ENCODE data around the gene FAT1.
A peak's percentile ranks its signal among the peaks of the same experiment; 100 is the strongest.

Gene FAT1

GRCh38 chr4:186722796-186723291 is 812 bp downstream of the FAT1 start:
- FAIRE-seq = no peak

DNA sequence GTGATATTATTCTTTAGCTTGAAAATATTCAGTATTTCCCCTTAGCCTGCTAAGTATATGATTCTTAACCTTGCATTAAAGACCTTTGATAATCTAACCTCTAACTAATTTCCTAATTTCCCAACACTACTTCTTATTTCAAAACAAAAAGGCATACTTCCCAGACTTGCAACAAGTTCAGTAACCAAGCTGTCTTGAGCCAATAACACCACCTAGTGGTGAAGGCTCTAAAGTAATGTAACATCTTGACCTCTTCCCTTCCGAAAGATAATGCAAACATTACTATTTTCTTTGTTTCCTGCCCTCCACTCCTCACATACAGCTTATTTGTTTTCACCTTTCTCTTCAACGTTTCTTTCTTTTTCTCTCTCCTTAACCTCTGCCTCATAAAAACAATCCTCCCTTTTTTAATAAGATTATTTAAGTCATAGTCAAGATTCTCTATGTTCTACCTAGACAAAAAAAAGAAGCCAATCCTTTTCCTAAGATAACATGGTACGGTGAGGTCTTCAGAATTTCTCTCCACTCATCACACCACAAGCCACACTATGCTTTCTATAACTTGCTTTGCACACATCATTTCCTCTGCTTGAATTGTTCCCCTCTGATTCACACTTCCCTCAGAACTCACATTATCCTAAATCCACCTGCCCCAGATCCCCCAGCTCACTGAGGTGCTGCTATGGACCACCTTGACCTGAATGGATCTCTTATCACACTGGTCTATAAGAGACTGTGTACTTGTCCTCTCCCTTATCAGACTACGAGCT is 3.5 kb downstream of the FAT1 start:
- FAIRE-seq = no peak

- no peak for FAIRE-seq
These were observed 6.1 kb downstream of the FAT1 start for GRCh38 chr4:186717556-186717955.

DNA sequence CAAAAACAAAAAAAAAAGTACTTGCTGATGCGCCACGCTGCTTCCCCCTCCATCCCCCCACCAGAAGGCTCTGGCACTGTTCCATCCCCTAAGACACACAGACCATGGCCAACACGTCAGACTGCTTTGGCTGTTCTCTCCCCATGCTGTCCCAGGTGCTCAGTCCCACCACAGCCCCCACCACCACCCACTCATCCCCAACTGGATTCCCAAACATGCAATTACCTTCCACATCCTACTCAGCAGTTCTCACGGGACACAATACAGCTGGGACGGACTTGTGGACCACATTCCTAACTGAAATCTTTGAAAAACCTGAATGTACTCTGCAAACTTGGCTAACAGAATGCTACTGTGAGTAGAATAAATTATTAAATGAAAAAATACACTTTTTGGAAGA is 8.6 kb downstream of the FAT1 start:
- no peak for FAIRE-seq

DNA sequence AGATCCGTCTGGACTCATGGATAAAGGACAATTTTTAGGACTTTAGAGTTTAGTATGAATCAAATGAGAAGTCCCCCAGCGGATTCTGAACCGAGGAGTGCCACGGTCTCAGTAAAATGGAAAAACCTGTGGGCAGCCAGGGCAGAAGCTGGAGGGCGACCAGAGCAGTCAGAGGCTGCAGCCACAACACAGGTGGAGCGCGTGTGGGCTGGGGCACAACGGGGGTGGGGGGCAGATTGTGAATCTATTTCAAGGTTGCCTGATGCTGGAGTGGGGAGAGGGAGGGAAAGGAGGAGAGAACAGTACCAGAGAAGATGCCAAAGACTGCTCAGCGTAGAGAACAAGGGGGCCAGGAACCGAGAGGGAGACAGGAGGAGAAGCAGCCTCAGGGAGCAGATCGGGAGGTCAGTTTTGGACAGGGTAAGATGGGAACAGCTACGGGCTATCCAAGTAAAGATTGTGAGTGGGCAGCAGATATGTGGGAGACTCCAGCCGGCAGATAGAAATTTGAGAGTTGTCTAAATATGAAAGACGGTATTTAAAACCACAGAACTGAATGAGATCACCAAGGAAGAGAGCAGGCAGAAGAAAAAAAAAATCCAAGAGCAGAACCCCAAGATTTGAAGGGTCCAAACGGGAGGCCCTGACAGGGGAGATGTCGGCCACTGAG is 9.5 kb downstream of the FAT1 start:
- no peak for FAIRE-seq

- FAIRE-seq = no peak
These were observed 11.0 kb downstream of the FAT1 start for GRCh38 chr4:186712690-186713089.

DNA sequence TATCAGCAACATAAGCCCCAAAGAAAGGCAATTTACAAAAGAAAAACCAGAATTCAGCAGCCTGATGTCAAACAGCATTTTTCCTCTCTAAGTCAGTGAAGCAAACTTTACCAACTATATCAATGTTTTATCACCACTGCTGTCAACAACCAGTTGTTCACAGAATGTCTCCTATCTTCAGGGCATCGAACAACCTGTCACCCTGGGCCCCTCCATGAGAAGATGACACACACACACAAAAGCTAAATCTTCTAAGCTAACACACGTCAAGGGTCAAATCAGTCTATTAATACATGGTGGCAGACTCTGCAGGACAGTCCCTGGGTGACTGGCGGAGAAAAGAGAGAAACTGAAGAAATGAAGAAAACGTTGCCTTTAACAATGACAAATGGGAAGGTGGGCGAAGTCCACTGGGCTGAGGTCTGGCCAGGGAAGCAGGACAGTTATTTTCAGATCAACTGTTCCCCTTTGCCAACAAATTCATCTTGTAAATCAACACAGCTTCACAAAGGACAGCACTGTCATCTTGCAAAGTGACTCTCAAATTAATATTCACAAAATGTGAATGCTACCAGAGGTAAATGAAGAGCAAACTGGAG is 13.0 kb downstream of the FAT1 start:
- FAIRE-seq = no peak

- no peak for FAIRE-seq
These were observed 14.1 kb downstream of the FAT1 start for GRCh38 chr4:186709517-186709916.

GRCh38 chr4:186708554-186708953 is 15.1 kb downstream of the FAT1 start:
- no peak for FAIRE-seq

DNA sequence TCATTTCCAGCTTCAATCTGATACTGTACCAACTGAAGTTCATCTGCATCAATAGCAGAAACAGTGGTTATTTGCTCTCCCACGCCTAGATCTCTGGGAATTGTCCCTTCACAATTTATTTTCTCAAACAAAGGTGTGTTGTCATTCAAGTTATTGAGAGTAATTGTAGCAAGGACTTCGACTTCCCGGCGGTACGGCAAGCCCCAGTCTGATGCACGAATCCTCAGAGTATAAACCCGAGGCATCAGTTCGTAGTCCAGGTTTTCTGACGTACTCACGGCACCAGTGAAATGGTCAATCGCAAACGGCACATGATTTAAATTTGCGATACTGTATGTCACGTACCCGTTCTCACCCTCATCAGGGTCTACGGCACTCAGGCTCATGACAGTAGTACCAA is 15.7 kb downstream of the FAT1 start:
- no peak for FAIRE-seq

DNA sequence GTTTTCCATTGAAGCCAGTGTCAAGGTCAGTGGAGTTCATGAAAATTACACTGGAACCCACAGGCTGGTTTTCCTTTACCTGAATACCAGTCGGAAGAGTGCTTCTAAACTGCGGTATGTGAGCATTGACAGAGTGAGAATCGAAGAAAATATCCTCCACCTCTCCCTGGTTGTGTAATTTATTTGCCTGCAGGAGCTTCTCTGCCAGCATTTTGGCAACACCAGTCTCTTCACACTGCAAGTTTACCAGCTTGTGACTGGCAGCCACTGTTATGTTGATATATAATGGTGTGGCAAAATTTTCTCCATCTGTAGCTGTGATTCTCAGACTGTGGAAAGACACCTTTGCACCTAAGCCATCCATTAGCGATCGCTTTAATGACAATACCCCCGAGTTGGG is 16.1 kb downstream of the FAT1 start:
- FAIRE-seq = no peak

- FAIRE-seq = peak; percentile 58
These were observed 19.6 kb downstream of the FAT1 start for GRCh38 chr4:186704057-186704456.

GRCh38 chr4:186703510-186703909 is 20.1 kb downstream of the FAT1 start:
- FAIRE-seq = no peak

DNA sequence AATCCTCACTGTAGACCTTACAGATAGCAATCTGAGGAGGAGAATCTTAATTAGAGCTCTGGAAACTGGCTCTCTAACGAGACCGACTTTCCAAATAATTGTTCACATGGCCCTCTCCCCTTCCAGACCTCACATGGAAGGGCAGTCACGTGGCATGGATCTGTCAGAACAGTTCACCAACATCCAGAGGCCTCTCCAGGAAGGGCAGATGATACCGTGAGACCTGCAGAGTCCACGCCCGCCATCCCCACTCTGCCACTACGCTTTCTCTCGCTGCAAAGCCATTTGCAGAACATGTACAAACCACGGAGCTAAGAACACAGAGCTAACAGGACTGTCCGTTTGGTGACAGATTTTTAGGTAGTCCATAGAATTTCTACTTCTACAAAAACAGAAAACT is 20.7 kb downstream of the FAT1 start:
- no peak for FAIRE-seq

GRCh38 chr4:186702297-186702696 is 21.4 kb downstream of the FAT1 start:
- FAIRE-seq = no peak

DNA sequence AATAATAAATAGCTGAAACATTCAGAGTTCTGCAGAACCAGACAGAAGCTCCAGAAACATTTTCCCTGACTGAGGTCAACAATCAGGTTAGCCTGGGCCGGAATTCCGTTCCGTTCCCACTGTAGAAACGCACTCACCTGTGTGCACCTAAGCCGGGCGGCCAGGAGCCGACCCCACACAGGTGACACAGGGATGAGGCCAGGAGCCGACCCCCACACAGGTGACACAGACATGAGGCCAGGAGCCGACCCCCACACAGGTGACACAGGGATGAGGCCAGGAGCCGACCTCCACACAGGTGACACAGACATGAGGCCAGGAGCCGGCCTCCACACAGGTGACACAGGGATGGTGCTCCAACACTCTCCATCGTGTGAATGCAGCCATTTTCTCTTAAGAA is 21.9 kb downstream of the FAT1 start:
- FAIRE-seq = no peak

DNA sequence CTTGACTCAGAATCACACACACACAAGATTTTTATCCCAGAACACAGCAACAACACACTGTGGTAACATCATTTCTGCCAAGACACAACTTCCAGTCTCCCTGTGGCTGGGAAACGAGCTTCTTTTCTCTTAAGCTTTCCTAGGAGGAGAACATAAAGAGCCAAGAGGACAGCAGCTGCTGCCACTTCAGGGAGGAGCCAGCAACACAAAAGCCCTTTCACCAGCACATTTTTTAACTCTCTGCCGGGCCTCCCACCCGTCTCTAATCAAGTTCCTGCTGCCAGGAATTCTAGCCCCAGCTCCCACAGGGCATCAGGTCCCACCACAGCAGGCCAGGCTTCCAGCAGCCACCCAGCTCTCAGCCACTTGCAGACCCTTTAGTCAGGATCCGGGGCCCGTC is 22.4 kb downstream of the FAT1 start:
- no peak for FAIRE-seq

DNA sequence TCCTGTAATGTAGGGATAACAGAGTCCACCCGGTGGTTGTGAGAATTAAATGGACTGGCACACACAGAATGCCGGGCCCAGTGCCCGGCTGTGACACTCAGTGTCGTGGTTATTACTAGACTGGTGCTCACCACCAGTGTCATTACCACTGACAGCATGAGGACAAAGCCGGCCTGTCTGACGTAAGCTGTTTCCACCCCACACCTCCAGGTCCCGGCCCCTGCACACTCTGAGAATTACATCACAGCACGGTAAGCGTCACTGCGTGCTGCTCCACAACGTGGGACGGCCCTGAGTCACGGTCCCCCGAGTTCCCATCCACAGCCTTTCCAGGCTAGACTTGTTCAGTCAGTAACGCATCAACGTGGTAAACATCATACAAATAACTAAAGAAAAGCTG is 22.9 kb downstream of the FAT1 start:
- no peak for FAIRE-seq

GRCh38 chr4:186699881-186700397 is 23.7 kb downstream of the FAT1 start:
- no peak for FAIRE-seq

GRCh38 chr4:186699298-186699697 is 24.4 kb downstream of the FAT1 start:
- FAIRE-seq = no peak

GRCh38 chr4:186698525-186698924 is 25.1 kb downstream of the FAT1 start:
- FAIRE-seq = no peak

DNA sequence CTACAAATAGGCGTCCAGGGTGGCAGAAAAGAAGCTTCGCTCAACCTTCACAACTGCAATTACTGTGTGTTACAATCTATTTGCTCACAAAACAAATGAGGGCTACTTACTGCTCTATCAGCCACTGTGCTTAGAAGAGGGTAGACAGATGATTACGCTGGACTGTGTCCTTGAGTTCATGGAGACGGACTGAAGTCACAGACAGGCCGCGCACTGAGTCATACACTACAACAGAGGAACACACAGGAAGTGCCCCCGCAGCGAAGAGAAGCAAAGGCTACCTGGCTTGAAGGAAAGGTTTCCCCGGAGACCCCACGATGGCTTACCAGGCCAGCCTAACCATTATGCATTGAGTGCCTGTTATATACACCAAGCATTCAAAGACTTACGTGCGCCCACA is 25.6 kb downstream of the FAT1 start:
- FAIRE-seq = no peak

- FAIRE-seq = no peak
These were observed 28.3 kb downstream of the FAT1 start for GRCh38 chr4:186695392-186695791.

- no peak for FAIRE-seq
These were observed 29.8 kb downstream of the FAT1 start for GRCh38 chr4:186693894-186694293.
